ENCODE measurements around the gene PXMP2.

The PXMP2 gene

GRCh38 chr12:132735496-132735895 lies 48.1 kb downstream of the PXMP2 start:
- DNase-seq (ENCODE audit: low read depth) = no peak
- H3K4me3 ChIP-seq (ENCODE audit: low read depth, low read length) = no peak overlapping the region
- TF ChIP-seq CTCF (IDR thresholded peaks at IDR 0.05; ENCODE audit: low read depth, low read length) (no peak), MAX (IDR thresholded peaks at IDR 0.05; ENCODE audit: low read depth, low read length) (no peak), MYC (IDR thresholded peaks at IDR 0.05; ENCODE audit: low read depth, low read length) (no peak), POLR2A (IDR thresholded peaks at IDR 0.05; ENCODE audit: extremely low read depth, insufficient read length) (no peak)

GRCh38 chr12:132736378-132736777 lies 49.0 kb downstream of the PXMP2 start:
- no peak for TF ChIP-seq MYC (IDR thresholded peaks at IDR 0.05; ENCODE audit: low read depth, low read length)
- TF ChIP-seq CTCF (IDR thresholded peaks at IDR 0.05; ENCODE audit: low read depth, low read length) = no peak
- TF ChIP-seq MAX (IDR thresholded peaks at IDR 0.05; ENCODE audit: low read depth, low read length) = no peak
- TF ChIP-seq POLR2A (IDR thresholded peaks at IDR 0.05; ENCODE audit: extremely low read depth, insufficient read length) = no peak
- no peak for DNase-seq (ENCODE audit: low read depth)
- no peak overlapping the region for H3K4me3 ChIP-seq (ENCODE audit: low read depth, low read length)

GRCh38 chr12:132736913-132737312 lies 49.5 kb downstream of the PXMP2 start:
- no peak for DNase-seq (ENCODE audit: low read depth)
- H3K4me3 ChIP-seq (ENCODE audit: low read depth, low read length) = no peak overlapping the region
- TF ChIP-seq POLR2A (IDR thresholded peaks at IDR 0.05; ENCODE audit: extremely low read depth, insufficient read length) = no peak
- no peak for TF ChIP-seq MYC (IDR thresholded peaks at IDR 0.05; ENCODE audit: low read depth, low read length)
- no peak for TF ChIP-seq MAX (IDR thresholded peaks at IDR 0.05; ENCODE audit: low read depth, low read length)
- TF ChIP-seq CTCF (IDR thresholded peaks at IDR 0.05; ENCODE audit: low read depth, low read length) = no peak

GRCh38 chr12:132739600-132740312 lies 52.4 kb downstream of the PXMP2 start:
- no peak for TF ChIP-seq MAX (IDR thresholded peaks at IDR 0.05; ENCODE audit: low read depth, low read length)
- no peak for TF ChIP-seq POLR2A (IDR thresholded peaks at IDR 0.05; ENCODE audit: extremely low read depth, insufficient read length)
- TF ChIP-seq MYC (IDR thresholded peaks at IDR 0.05; ENCODE audit: low read depth, low read length) = no peak
- TF ChIP-seq CTCF (IDR thresholded peaks at IDR 0.05; ENCODE audit: low read depth, low read length) = no peak
- H3K4me3 ChIP-seq (ENCODE audit: low read depth, low read length) = no peak overlapping the region
- DNase-seq (ENCODE audit: low read depth) = no peak

GRCh38 chr12:132740313-132740646 lies 52.9 kb downstream of the PXMP2 start:
- no peak for DNase-seq (ENCODE audit: low read depth)
- no peak for TF ChIP-seq POLR2A (IDR thresholded peaks at IDR 0.05; ENCODE audit: extremely low read depth, insufficient read length)
- TF ChIP-seq MAX (IDR thresholded peaks at IDR 0.05; ENCODE audit: low read depth, low read length) = no peak
- TF ChIP-seq CTCF (IDR thresholded peaks at IDR 0.05; ENCODE audit: low read depth, low read length) = no peak
- TF ChIP-seq MYC (IDR thresholded peaks at IDR 0.05; ENCODE audit: low read depth, low read length) = no peak
- H3K4me3 ChIP-seq (ENCODE audit: low read depth, low read length) = no peak overlapping the region

Measured in NB4 (cell line).